GM19099 (cell line): ENCODE data around the gene C3orf20.

Experiments
- POLR2A ChIP-seq: IDR thresholded peaks from 3 replicates; pipeline ENCODE4 v1.6.1; 2011; ENCODE audit warnings: low read depth; ENCODE audit not compliant: insufficient read length; ENCODE audit errors: extremely low read depth

Gene C3orf20

DNA sequence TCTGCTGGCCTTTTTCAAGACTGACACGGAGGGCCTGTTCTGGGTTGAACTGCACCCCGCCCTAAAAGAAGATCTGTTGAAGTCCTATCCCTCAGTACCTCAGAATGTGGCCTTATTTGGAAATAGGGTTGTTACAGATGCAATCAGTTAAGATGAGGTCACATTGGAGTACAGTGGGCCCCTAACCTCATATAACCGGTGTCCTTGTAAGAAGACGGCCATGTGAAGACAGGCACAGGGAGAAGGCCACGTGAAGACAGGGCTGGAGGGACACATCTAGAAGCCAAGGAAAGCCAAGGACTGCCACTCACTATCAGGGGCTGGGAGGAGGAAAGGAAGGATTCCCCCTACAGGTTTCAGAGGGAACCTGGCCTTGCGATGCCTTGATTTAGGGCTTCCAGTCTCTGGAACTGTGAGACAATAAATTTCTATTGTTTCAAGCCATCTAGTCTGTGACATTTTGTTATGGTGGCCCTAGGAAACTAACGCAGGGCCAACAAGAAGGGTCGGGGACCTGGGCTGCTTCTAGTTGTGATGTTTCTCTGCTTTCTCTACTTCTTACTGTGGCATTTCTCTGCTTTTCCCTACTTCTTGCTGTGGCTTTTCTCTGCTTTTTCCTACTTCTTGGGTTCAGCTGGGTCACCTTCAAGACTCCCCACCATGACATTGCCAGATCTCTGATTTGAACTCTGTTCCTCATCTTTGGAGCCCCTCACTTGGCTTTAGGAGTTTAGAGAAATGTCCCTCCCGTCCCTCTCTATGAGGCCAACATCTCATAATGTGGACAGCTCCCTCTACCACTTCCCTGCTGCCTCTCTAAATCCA, 28.1 kb upstream of the C3orf20 start:
- TF ChIP-seq POLR2A = no peak

GRCh38 chr3:14647976-14648955, 26.7 kb upstream of the C3orf20 start:
- no peak for TF ChIP-seq POLR2A

- TF ChIP-seq POLR2A = no peak
These were observed 25.5 kb upstream of the C3orf20 start for GRCh38 chr3:14649466-14649865.

GRCh38 chr3:14650193-14650592, 24.7 kb upstream of the C3orf20 start:
- no peak for TF ChIP-seq POLR2A

DNA sequence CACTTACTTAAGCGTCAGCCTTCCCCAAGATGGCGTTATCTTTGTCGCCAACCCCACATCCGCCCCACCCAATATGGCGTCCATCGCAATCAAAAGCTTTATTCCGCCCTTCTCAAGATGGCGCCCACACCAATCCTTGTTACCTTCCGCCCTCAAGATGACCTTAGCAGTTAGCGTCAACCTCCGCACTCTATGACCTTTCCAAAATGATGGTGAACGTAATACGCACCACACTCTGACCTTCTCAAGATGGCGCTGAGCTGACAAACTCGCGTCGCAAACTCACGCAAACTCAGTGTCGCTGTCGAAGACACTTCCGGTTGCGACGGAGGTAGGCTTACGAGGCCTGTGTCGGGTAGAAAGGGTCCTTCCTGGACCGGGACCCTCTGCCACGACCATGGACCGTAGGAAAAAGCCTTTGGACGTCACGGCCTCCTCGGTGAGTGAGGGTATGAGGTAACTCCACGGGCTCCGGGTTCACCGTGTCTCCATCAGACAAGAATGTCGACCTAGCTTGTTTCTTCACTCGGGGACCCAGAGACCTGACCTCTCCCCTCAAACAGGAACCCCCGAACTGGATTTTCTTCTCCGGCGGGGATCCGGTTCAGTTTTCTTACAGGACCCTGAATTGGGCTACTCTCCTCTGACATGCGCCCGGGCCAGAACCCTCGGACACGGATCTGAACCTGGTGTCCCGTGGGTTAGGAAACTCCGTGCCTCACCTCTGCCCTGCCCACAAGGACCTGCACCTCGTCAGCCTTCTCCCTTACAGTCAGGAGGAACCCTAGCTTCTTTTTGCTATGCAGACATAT, 23.3 kb upstream of the C3orf20 start, which contains the start of gene CCDC174:
CCDC174 (plus strand) TSS at position 323 of the 812 bp plus-strand sequence; CDS start at position 398, 75 bp downstream.
- peak; percentile 96 for TF ChIP-seq POLR2A

GRCh38 chr3:14657579-14657978, 17.4 kb upstream of the C3orf20 start:
- TF ChIP-seq POLR2A = no peak

- TF ChIP-seq POLR2A = no peak
These were observed 16.0 kb upstream of the C3orf20 start for GRCh38 chr3:14658978-14659377.

DNA sequence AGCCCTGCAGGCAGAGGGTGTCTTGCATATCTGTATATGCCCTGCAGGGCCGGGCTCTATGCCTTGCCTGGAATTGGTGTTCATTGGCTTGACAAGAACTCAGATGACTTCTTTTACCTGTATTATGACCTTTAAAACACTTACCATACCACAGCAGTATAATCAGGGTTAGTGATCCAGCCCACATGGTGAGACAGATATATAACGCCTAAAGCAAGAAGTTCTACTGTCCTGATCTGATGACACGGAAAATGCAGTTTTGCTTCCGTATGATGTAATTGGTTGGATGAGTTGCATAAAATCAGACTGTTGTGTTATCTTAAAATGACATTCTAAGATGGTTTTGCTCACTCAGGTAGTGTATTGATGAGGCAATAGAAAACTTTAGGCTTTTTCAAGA, 14.0 kb upstream of the C3orf20 start:
- no peak for TF ChIP-seq POLR2A

DNA sequence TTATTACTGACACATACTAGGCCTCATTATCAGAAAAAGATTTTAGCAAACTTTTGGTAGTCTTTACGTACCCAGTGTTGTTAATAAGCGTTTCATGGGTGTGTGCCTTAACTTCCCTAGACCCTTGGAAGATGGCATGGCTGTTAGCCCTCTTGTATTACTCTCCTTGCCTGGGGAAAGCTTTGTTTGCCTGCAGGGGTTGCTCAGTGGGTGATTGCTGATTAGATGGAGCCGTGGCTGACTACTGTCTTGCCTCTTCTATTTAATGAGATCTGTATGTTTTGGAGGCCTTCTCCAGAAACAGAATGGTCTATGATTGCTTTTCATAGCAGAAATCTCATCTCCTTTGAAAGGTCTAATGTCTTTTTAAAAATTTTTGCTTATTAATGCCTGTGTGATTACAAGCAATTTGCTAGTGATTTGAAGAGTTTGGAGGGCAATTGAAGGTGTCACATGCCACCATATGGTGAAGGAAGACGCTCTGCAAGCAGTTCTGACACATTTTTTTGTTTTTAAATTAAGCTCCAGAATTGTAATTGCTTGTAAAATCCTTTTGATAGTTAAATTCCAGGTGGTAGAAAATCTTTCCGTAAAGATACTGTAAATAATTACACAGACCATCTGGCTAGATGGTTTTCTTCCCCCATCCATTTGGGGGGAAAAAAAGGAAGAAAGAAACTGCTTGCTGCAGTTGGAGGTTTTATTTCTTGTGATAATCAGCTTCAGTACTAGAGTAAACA, 11.4 kb upstream of the C3orf20 start:
- TF ChIP-seq POLR2A = no peak

- TF ChIP-seq POLR2A = no peak
These were observed 10.8 kb upstream of the C3orf20 start for GRCh38 chr3:14664170-14664569.

DNA sequence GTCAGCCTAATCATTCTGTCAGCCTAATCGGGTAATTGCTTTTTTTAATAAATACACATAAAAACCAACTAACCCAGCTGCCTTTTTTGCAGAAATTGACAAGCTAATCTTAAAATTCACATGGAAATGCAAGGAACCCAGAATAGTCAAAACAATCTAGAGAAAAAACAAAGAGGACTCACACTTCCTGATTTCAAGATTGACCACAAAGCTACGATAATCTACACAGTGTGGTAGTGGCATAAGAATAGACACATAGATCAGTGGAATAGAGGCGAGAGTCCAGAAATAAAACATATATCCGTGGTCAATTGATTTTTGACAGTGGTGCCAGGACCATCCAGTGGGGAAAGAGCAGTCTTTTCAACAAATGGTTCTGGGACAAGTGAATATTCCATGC, 2.4 kb upstream of the C3orf20 start:
- TF ChIP-seq POLR2A = no peak

DNA sequence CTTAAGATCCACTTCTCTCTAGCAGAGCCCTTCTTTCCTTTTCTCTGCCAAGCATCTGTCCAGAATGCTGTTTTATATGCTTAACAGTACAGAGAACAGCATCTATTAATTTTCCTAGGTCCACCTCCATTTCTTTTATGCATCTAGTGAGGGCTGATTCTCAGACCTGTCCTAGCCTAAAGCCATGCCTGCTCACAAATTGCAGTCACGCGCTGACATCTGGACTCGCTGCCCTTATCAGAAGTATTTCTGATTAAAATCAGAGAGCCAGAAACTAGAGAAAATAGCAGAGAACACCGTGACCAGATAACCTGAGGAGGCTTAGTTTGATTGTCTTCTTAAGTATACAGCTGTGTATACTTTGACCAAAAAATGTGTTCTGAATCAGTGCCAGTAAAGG, 1.9 kb downstream of the C3orf20 start:
- no peak for TF ChIP-seq POLR2A

GRCh38 chr3:14678015-14678503, 3.1 kb downstream of the C3orf20 start:
- no peak for TF ChIP-seq POLR2A

- TF ChIP-seq POLR2A = no peak
These were observed 5.2 kb downstream of the C3orf20 start for GRCh38 chr3:14680115-14680514.

DNA sequence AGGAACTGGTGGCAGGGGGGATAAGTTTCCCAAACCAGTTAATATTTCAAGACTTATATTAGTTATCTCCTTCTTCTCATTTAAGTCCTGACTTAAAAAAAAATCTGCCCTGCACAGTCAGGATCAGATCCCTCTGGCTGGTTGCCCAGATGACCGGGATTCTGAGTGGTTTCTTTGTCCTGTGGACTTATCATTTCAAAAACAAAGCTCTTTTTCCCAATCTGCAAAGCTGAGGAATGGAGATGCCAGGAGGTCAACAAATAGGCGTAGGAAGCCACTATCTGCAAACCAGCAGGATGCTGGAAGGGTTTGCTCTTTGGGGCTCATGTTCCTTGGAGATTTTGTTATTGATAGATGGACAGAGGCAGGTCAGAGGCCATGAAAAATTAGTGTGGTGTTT, 5.8 kb downstream of the C3orf20 start:
- TF ChIP-seq POLR2A = no peak

- TF ChIP-seq POLR2A = no peak
These were observed 9.5 kb downstream of the C3orf20 start for GRCh38 chr3:14684447-14684846.
